ENCODE results near the gene NADK. TPM values are rescaled to one million over a fixed set of nuclear protein-coding genes. Genes with fewer than 3 reads are reported as not detected.

Gene NADK
- total RNA-seq, 1 experiment from 2014 or later, result 93.4 TPM

DNA sequence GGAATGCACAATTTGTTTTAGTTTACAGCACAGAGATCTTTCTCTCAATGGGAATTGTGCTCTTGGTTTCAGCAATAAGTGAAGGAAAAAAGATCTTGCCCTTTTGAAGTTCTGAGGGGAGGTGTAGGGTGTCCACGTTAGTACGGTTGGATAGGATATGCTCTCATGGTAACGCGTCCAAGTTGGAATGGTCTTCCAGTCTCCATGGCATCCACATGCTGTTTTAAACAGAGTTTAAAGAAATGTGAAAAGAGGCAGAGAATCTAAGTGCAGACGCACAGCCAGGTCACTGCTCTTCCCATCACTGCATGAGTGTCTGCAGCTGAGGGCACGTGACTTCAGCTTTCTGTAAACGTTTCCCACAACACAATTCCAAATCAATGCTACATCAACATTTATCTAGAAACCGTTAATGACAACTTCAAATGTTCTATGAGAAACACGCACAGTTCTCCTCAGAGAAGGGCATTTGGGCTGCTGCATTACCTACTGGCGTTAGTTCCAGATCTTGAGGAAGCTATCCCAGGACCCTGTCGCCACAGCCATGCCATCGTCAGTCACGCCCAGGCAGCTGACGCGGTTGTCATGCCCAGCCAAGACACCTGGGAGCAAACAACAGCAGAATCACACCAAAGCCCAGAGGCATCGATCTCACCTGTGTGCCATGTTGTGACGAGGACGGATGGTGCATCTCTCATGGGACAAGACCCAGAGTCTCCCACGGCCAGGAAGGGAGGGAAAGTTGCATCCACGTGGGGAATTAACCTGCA, 8.8 kb upstream of the NADK start:
- Histone ChIP-seq H4K20me1 (ENCODE audit: insufficient read depth) (no peaks in the 10 kb centered on the region), H3K4me2 (ENCODE audit: low read length) (no peak overlapping the region), H3K79me2 (ENCODE audit: insufficient read depth, low read length) (peaks cover 17% of the 10 kb centered on the region; the same call in 1 of the 2 replicates), H3K27me3 (ENCODE audit: insufficient read depth, low read length) (no peaks in the 10 kb centered on the region), H3K4me3 (replicated peaks in 1 of 2; ENCODE audit: low read depth in 1 of 2, low read length in 2 of 2) (no peak overlapping the region), H3K9me2 (ENCODE audit: insufficient read depth) (no peaks in the 10 kb centered on the region), H3K4me1 (ENCODE audit: control insufficient read depth in 1 of 2, insufficient read depth in 2 of 2, low read length in 2 of 2) (peaks cover 5 to 13% of the 10 kb centered on the region in 2 experiments; a peak in 3 of 4 replicates), H3K9ac (ENCODE audit: low read length) (no peak overlapping the region), H3K9me3 (ENCODE audit: control insufficient read depth in 1 of 2, insufficient read depth in 1 of 2, low read depth in 1 of 2, low read length in 2 of 2) (no peaks in the 10 kb centered on the region), H3K36me3 (ENCODE audit: control insufficient read depth in 1 of 2, insufficient read depth in 2 of 2, low read length in 2 of 2) (peaks cover 59 to 62% of the 10 kb centered on the region in 2 experiments), H2AFZ (ENCODE audit: low read depth, low read length, poor library complexity, severe bottlenecking) (no peak overlapping the region), H3K27ac (ENCODE audit: low read depth, low read length) (no peak overlapping the region)
- BruUV-seq (replicated peaks), result no TSS peak
- ChIA-PET RAD21 (ENCODE audit: low non-redundant PET in 1 of 2, low total read pairs in 2 of 2, uncharacterized antibody in 2 of 2, unreplicated experiment in 2 of 2) (no interaction called here), POLR2A (no interaction called here), CTCF (no interaction called here)
- ATAC-seq (no peak), DNase-seq (ENCODE audit: low read depth, low spot score) (no peak)
- intact Hi-C loops (cut with micrococcal nuclease), result no loop called here
- TF ChIP-seq FOSL1 (IDR thresholded peaks at IDR 0.05; ENCODE audit: low read depth) (no peak), CBX3 (IDR thresholded peaks at IDR 0.05; ENCODE audit: low read depth) (no peak), POLR2A (IDR thresholded peaks at IDR 0.05; ENCODE audit: borderline replicate concordance, extremely low read depth, insufficient read depth, insufficient read length) (no peak), ZNF274 (IDR thresholded peaks at IDR 0.05; ENCODE audit: low read depth, low read length) (no peak), EZH2phosphoT487 (IDR thresholded peaks at IDR 0.05; ENCODE audit: borderline replicate concordance) (no peak), POLR2AphosphoS5 (IDR thresholded peaks at IDR 0.05; ENCODE audit: low read depth, low read length) (no peak), CTCF (IDR thresholded peaks at IDR 0.05 in 2 of 3, conservative IDR thresholded peaks at IDR 0.05 in 1 of 3; ENCODE audit: borderline replicate concordance in 1 of 3, insufficient read depth in 1 of 3, low read depth in 2 of 3, low read length in 2 of 3) (no peak), ZFX (IDR thresholded peaks at IDR 0.05) (no peak), SP1 (IDR thresholded peaks at IDR 0.05; ENCODE audit: low read depth) (no peak), JUND (IDR thresholded peaks at IDR 0.05) (no peak), ELF1 (IDR thresholded peaks at IDR 0.05; ENCODE audit: borderline replicate concordance, low read depth) (no peak), EGR1 (IDR thresholded peaks at IDR 0.05; ENCODE audit: low read depth) (no peak)
- TF ChIP-seq, protein P1, sequence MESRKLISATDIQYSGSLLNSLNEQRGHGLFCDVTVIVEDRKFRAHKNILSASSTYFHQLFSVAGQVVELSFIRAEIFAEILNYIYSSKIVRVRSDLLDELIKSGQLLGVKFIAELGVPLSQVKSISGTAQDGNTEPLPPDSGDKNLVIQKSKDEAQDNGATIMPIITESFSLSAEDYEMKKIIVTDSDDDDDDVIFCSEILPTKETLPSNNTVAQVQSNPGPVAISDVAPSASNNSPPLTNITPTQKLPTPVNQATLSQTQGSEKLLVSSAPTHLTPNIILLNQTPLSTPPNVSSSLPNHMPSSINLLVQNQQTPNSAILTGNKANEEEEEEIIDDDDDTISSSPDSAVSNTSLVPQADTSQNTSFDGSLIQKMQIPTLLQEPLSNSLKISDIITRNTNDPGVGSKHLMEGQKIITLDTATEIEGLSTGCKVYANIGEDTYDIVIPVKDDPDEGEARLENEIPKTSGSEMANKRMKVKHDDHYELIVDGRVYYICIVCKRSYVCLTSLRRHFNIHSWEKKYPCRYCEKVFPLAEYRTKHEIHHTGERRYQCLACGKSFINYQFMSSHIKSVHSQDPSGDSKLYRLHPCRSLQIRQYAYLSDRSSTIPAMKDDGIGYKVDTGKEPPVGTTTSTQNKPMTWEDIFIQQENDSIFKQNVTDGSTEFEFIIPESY (IDR thresholded peaks at IDR 0.05; ENCODE audit: extremely low read depth, insufficient replicate concordance, low read length), result no peak
